Adrenal gland (tissue), 12 donors: ENCODE results near the gene COL25A1. TPM values are rescaled to one million over a fixed set of nuclear protein-coding genes. Genes with fewer than 3 reads are reported as not detected.
"Not testable (repeated sequence)": the region's sequence is repeated elsewhere in the genome, so short reads cannot be mapped to it uniquely, and the experiment has no call there.

Source experiments
- DNase-seq, 7 donors: peaks; one replicate each; pipeline ENCODE4 v3.0.0-alpha.2; 2019 to 2020
- H3K27ac ChIP-seq, 5 donors: fragments of 200-600 bp; sonication (generic) in 4 of 5; 1 replicate in 3 of 5; 2 replicates in 2 of 5; pipeline versions ENCODE4 v1.5.1 to v1.8.0; 2016 to 2020; ENCODE audit warnings: mild to moderate bottlenecking in 1 of 5
- H3K27me3 ChIP-seq: fragments of 200-600 bp; 2 replicates; pipeline ENCODE4 v1.8.0; 2021
- H3K36me3 ChIP-seq, 2 donors: fragments of 200-600 bp; replicated peaks in 1 of 2; 1 replicate in 1 of 2; 2 replicates in 1 of 2; pipeline versions ENCODE4 v1.5.1 to v1.8.0; 2018 to 2022
- H3K4me1 ChIP-seq, 2 donors: fragments of 200-600 bp; replicated peaks in 1 of 2; 1 replicate in 1 of 2; 2 replicates in 1 of 2; pipeline versions ENCODE4 v1.5.1 to v1.8.0; 2018 to 2021
- H3K4me3 ChIP-seq, 4 donors: fragments of 200-600 bp; sonication (generic) in 3 of 4; one replicate each; pipeline ENCODE4 v1.5.1; 2016 to 2018
- H3K9me3 ChIP-seq, 3 donors: fragments of 200-600 bp; sonication (generic) in 1 of 3; replicated peaks in 1 of 3; 1 replicate in 2 of 3; 2 replicates in 1 of 3; pipeline versions ENCODE4 v1.5.1 to v1.8.0; 2016 to 2021
- POLR2A ChIP-seq, 2 donors: fragments of 450-650 bp; IDR thresholded peaks; one replicate each; pipeline ENCODE4 v1.6.1; 2017; ENCODE audit warnings: antibody characterized with exemption in 2 of 2, mild to moderate bottlenecking in 2 of 2, moderate library complexity in 1 of 2
- WGBS, 4 donors: extraction: QIAGEN DNeasy Blood & Tissue Kit in 2 of 4; methylation state at CpG; one replicate each; pipeline versions ENCODE4 v1.1.5 to v1.1.7; 2013 to 2017; 5-methylcytosine and 5-hydroxymethylcytosine counted together
- intact Hi-C, 2 donors: fragments of 100-400 bp; cut with DNase I; formaldehyde crosslinking; loops; one replicate each; pipeline versions ENCODE4 v1.14.1 to v1.15.0; 2022 to 2023
- polyA plus RNA-seq, 3 donors: library from polyadenylated mRNA; stranded (reverse); fragments of 200-250 nt in 2 of 3; fragments of 350-450 nt in 1 of 3; fragmentation: Illumina TruSeq in 1 of 3; extraction: RNeasy Lipid Tissue Mini Kit (QIAGEN cat#74804) in 1 of 3; gene quantifications; one replicate each; pipeline ENCODE4 v1.2.3, GENCODE V29; 2013 to 2014
- total RNA-seq, 9 donors: library from RNA; depleted of rRNA in 4 of 9; stranded (reverse); fragments of >200 nt in 4 of 9; fragments of 120-200 nt in 1 of 9; fragmentation: NEBNext Ultra II Directional in 1 of 9; extraction: Animal tissue kit (Norgen Biotek cat#: 25700) in 1 of 9; gene quantifications; one replicate each; pipeline versions ENCODE4 v1.1.0 to v1.2.4, GENCODE V29; 2013 to 2023
- TF ChIP-seq, protein P1 (sequence below), 6 experiments: fragments of 450-650 bp in 4 of 6; fragments of 200-600 bp in 2 of 6; sonication (generic) in 1 of 6; IDR thresholded peaks; 1 replicate in 5 of 6; 2 replicates in 1 of 6; pipeline versions ENCODE4 v1.5.1 to v1.8.0; 2016 to 2021; ENCODE audit warnings: antibody characterized with exemption in 6 of 6, mild to moderate bottlenecking in 2 of 6, moderate library complexity in 1 of 6
- donor health status: healthy with polysubstance abuse.
- donor health status: Bipolar disorder and iron deficiency.
- donor health status: DM: yes; HTN: yes; CAD: no.
- donor health status: DM: no; HTN: no; CAD: no.
- donor health status: DM: no; HTN: no; CAD: no.
- donor health status: DM: yes; HTN: yes; CAD: no.

The COL25A1 gene
- total and polyA plus RNA-seq, 12 donors, result 0.05 to 2.1 (median 0.47) TPM

- H3K4me3 ChIP-seq, result no peak overlapping the region
- no peaks in the 10 kb centered on the region for H3K36me3 ChIP-seq
- H3K9me3 ChIP-seq, result no peaks in the 10 kb centered on the region
- H3K27me3 ChIP-seq, result no peaks in the 10 kb centered on the region
- no peak for DNase-seq
- no peaks in the 10 kb centered on the region for H3K4me1 ChIP-seq
- intact Hi-C loops, result no loop called here
- 29 to 48% (median 37%) methylated on average over 3 of the region's 3 CpGs for WGBS, 4 donors
- H3K27ac ChIP-seq, result no peak overlapping the region
- TF ChIP-seq POLR2A (IDR thresholded peaks at IDR 0.05), result no peak
- TF ChIP-seq, protein P1, sequence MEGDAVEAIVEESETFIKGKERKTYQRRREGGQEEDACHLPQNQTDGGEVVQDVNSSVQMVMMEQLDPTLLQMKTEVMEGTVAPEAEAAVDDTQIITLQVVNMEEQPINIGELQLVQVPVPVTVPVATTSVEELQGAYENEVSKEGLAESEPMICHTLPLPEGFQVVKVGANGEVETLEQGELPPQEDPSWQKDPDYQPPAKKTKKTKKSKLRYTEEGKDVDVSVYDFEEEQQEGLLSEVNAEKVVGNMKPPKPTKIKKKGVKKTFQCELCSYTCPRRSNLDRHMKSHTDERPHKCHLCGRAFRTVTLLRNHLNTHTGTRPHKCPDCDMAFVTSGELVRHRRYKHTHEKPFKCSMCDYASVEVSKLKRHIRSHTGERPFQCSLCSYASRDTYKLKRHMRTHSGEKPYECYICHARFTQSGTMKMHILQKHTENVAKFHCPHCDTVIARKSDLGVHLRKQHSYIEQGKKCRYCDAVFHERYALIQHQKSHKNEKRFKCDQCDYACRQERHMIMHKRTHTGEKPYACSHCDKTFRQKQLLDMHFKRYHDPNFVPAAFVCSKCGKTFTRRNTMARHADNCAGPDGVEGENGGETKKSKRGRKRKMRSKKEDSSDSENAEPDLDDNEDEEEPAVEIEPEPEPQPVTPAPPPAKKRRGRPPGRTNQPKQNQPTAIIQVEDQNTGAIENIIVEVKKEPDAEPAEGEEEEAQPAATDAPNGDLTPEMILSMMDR (IDR thresholded peaks at IDR 0.05), result no peak
These were observed 423.7 kb downstream of the COL25A1 start for GRCh38 chr4:108878806-108879205.

- Histone ChIP-seq H3K36me3 (no peaks in the 10 kb centered on the region), H3K4me1 (no peaks in the 10 kb centered on the region), H3K27me3 (no peaks in the 10 kb centered on the region), H3K27ac (no peak overlapping the region), H3K4me3 (no peak overlapping the region), H3K9me3 (no peaks in the 10 kb centered on the region)
- 86 to 94% (median 92%) methylated on average over 2 of the region's 2 CpGs for WGBS, 4 donors
- TF ChIP-seq, protein P1 (IDR thresholded peaks at IDR 0.05), result no peak
- TF ChIP-seq POLR2A (IDR thresholded peaks at IDR 0.05), result no peak
- intact Hi-C loops, result no loop called here
- DNase-seq, result no peak
These were observed 424.6 kb downstream of the COL25A1 start for GRCh38 chr4:108877821-108878220.

DNA sequence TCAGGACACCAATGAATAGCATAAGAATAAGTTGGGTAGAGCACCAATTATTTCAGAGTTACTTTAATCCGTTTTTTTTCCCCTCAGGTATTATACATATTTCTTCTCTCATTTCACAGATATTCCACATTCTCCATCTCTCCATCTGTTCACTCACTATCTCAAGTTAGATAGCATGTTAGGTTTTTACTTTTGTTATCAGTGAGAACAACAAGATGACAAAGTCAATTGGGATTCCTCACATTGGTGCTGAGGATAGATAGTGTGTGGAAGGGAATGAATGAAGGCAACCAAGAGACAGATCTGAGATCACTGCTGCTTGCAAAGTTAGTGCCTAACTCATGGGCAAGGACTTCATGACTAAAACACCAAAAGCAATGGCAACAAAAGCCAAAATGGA is 427.7 kb downstream of the COL25A1 start:
- no peak for DNase-seq
- no peaks in the 10 kb centered on the region for H3K4me1 ChIP-seq
- H3K36me3 ChIP-seq, result no peaks in the 10 kb centered on the region
- H3K27me3 ChIP-seq, result no peaks in the 10 kb centered on the region
- intact Hi-C loops, result no loop called here
- H3K27ac ChIP-seq, result no peak overlapping the region
- TF ChIP-seq POLR2A (IDR thresholded peaks at IDR 0.05), result no peak
- TF ChIP-seq, protein P1 (IDR thresholded peaks at IDR 0.05), result no peak
- 46 to 72% (median 55%) methylated on average over 1 of the region's 1 CpG for WGBS, 4 donors
- H3K4me3 ChIP-seq, result no peak overlapping the region
- no peaks in the 10 kb centered on the region for H3K9me3 ChIP-seq

GRCh38 chr4:108869970-108870369 is 432.5 kb downstream of the COL25A1 start:
- H3K36me3 ChIP-seq, H3K4me1 ChIP-seq, DNase-seq, H3K27me3 ChIP-seq, H3K9me3 ChIP-seq, H3K4me3 ChIP-seq, H3K27ac ChIP-seq, intact Hi-C loops: not testable (repeated sequence)
- 82 to 93% (median 89%) methylated on average over 9 of the region's 9 CpGs for WGBS, 4 donors

GRCh38 chr4:108868606-108869227 is 433.7 kb downstream of the COL25A1 start:
- no peaks in the 10 kb centered on the region for H3K4me1 ChIP-seq
- intact Hi-C loops, result no loop called here
- WGBS, 4 donors, result 74 to 96% (median 87%) methylated on average over 1 of the region's 1 CpG
- TF ChIP-seq, protein P1 (IDR thresholded peaks at IDR 0.05), result no peak
- no peak for TF ChIP-seq POLR2A (IDR thresholded peaks at IDR 0.05)
- H3K27me3 ChIP-seq, result no peaks in the 10 kb centered on the region
- no peaks in the 10 kb centered on the region for H3K9me3 ChIP-seq
- DNase-seq, result no peak
- H3K27ac ChIP-seq, result no peak overlapping the region
- H3K4me3 ChIP-seq, result no peak overlapping the region
- no peaks in the 10 kb centered on the region for H3K36me3 ChIP-seq
